ENCODE data around the gene ANKH. TPM values are rescaled to one million over a fixed set of nuclear protein-coding genes. Genes with fewer than 3 reads are reported as not detected.

The ANKH gene
- total and polyA plus RNA-seq, 10 of the 15 experiments (the other 5 are each of a cell fraction or from before 2014, with no cell fraction given) = 2.1 to 43.9 (median 14.4) TPM

- in situ Hi-C loops (cut with MboI) (no loop called here), intact Hi-C loops (cut with micrococcal nuclease; ENCODE audit: unreplicated experiment) (no loop called here)
- no peak overlapping the region for H3K4me3 ChIP-seq
- 42% methylated on average over 3 of the region's 5 CpGs for WGBS (ENCODE audit: insufficient coverage, insufficient replicate concordance, low lambda C conversion rate, missing lambda C conversion rate)
- TF ChIP-seq BACH1 (IDR thresholded peaks at IDR 0.05; ENCODE audit: borderline replicate concordance) = no peak
- ChIA-PET RAD21 (ENCODE audit: unreplicated experiment) (no interaction called here), POLR2A (no interaction called here), CTCF (no interaction called here), SMC1A (ENCODE audit: uncharacterized antibody, unreplicated experiment) (no interaction called here)
- H3K27ac ChIP-seq (ENCODE audit: control insufficient read depth, insufficient read depth) = no peak overlapping the region
- no peak for ATAC-seq
- DNase-seq (ENCODE audit: low read depth, low spot score) = no peak
- H2AFZ ChIP-seq (ENCODE audit: control insufficient read depth, low read depth, low read length) = no peak overlapping the region
- no peaks in the 10 kb centered on the region for H3K9me3 ChIP-seq (replicated peaks; ENCODE audit: control insufficient read depth, insufficient read depth, low read length)
- FAIRE-seq = no peak
- no peaks in the 10 kb centered on the region for H4K20me1 ChIP-seq (ENCODE audit: control insufficient read depth, insufficient read depth)
- no peaks in the 10 kb centered on the region for H3K4me1 ChIP-seq (ENCODE audit: control insufficient read depth, insufficient read depth, low read length)
- H3K36me3 ChIP-seq (ENCODE audit: control insufficient read depth in 2 of 2, insufficient read depth in 2 of 2, low read length in 1 of 2) = no peaks in the 10 kb centered on the region
- H3K79me2 ChIP-seq (ENCODE audit: control insufficient read depth, insufficient read depth, low read length) = no peaks in the 10 kb centered on the region
- H3K4me2 ChIP-seq (ENCODE audit: control insufficient read depth, insufficient read depth) = no peak overlapping the region
- H3K9ac ChIP-seq (ENCODE audit: control insufficient read depth, insufficient read depth, low read length) = no peak overlapping the region
- BruUV-seq (replicated peaks) = no TSS peak
- H3K27me3 ChIP-seq (replicated peaks in 1 of 2; ENCODE audit: control insufficient read depth in 2 of 2, insufficient read depth in 2 of 2, low read length in 1 of 2) = 0 out of 4 replicates have a peak, but pooled peaks cover 0 to 1% of the 10 kb centered on the region in 2 experiments
These were observed 19.3 kb upstream of the ANKH start for GRCh38 chr5:14890846-14891245.

GRCh38 chr5:14884062-14884612, 12.6 kb upstream of the ANKH start:
- BruUV-seq (replicated peaks) = no TSS peak

More at GRCh38 chr5:14884062-14884612, 12.6 kb upstream of the ANKH start:
- no peak for FAIRE-seq
- ChIA-PET POLR2A (no interaction called here), CTCF (interaction anchor here (1.2 kb wide), 1 partner anchor 13 kb away, joined by 3 read pairs; no protein-coding TSS in a partner anchor), RAD21 (ENCODE audit: unreplicated experiment) (no interaction called here), SMC1A (ENCODE audit: uncharacterized antibody, unreplicated experiment) (interaction anchor here (0.7 kb wide), 1 partner anchor 174 kb away, joined by 3 read pairs; no protein-coding TSS in a partner anchor)
- no peaks in the 10 kb centered on the region; a peak in 1 of 4 replicates for H3K27me3 ChIP-seq (replicated peaks in 1 of 2; ENCODE audit: control insufficient read depth in 2 of 2, insufficient read depth in 2 of 2, low read length in 1 of 2)
- no peak for DNase-seq (ENCODE audit: low read depth, low spot score)
- H3K4me3 ChIP-seq = no peak overlapping the region
- ATAC-seq = no peak
- H3K27ac ChIP-seq (ENCODE audit: control insufficient read depth, insufficient read depth) = no peak overlapping the region
- no peaks in the 10 kb centered on the region for H3K4me1 ChIP-seq (ENCODE audit: control insufficient read depth, insufficient read depth, low read length)
- intact Hi-C loops (cut with micrococcal nuclease; ENCODE audit: unreplicated experiment) (no loop called here), in situ Hi-C loops (cut with MboI) (no loop called here)
- H3K9ac ChIP-seq (ENCODE audit: control insufficient read depth, insufficient read depth, low read length) = no peak overlapping the region
- no peak overlapping the region for H3K4me2 ChIP-seq (ENCODE audit: control insufficient read depth, insufficient read depth)
- no peak overlapping the region for H2AFZ ChIP-seq (ENCODE audit: control insufficient read depth, low read depth, low read length)
- H4K20me1 ChIP-seq (ENCODE audit: control insufficient read depth, insufficient read depth) = no peaks in the 10 kb centered on the region
- H3K79me2 ChIP-seq (ENCODE audit: control insufficient read depth, insufficient read depth, low read length) = no peaks in the 10 kb centered on the region
- H3K9me3 ChIP-seq (replicated peaks; ENCODE audit: control insufficient read depth, insufficient read depth, low read length) = no peaks in the 10 kb centered on the region
- no peak for TF ChIP-seq IRF5 (IDR thresholded peaks at IDR 0.05; ENCODE audit: borderline replicate concordance)
- TF ChIP-seq CEBPB (IDR thresholded peaks at IDR 0.05; ENCODE audit: borderline replicate concordance in 1 of 2, low read depth in 2 of 2, low read length in 2 of 2) = no peak
- TF ChIP-seq ASH2L (IDR thresholded peaks at IDR 0.05; ENCODE audit: borderline replicate concordance, low read depth) = no peak
- TF ChIP-seq ZNF592 (IDR thresholded peaks at IDR 0.05) = no peak
- no peak for TF ChIP-seq MYB (IDR thresholded peaks at IDR 0.05; ENCODE audit: borderline replicate concordance, low read depth, low read length)
- TF ChIP-seq MXI1 (IDR thresholded peaks at IDR 0.05; ENCODE audit: low read depth, low read length) = no peak
- no peak for TF ChIP-seq ATF3 (IDR thresholded peaks at IDR 0.05; ENCODE audit: borderline replicate concordance, extremely low read depth, low read depth, low read length)
- no peak for TF ChIP-seq ZNF384 (IDR thresholded peaks at IDR 0.05; ENCODE audit: borderline replicate concordance, low read depth, low read length)
- WGBS (ENCODE audit: insufficient coverage, insufficient replicate concordance, low lambda C conversion rate, missing lambda C conversion rate) = 32% methylated on average over 4 of the region's 4 CpGs
- no peaks in the 10 kb centered on the region for H3K36me3 ChIP-seq (ENCODE audit: control insufficient read depth in 2 of 2, insufficient read depth in 2 of 2, low read length in 1 of 2)

Measured in GM12878 (cell line).